ENCODE measurements around the gene NAA38. TPM values are rescaled to one million over a fixed set of nuclear protein-coding genes. Genes with fewer than 3 reads are reported as not detected.

The NAA38 gene
- total RNA-seq (10 to 100 TPM; 22.1 to 63.8 (median 24.9) TPM), polyA plus RNA-seq (100 to 1,000 TPM; 113 to 132 TPM), total RNA-seq (11.0 reads per million, percentile 38 among the genes with 10 or more reads in this experiment)

DNA sequence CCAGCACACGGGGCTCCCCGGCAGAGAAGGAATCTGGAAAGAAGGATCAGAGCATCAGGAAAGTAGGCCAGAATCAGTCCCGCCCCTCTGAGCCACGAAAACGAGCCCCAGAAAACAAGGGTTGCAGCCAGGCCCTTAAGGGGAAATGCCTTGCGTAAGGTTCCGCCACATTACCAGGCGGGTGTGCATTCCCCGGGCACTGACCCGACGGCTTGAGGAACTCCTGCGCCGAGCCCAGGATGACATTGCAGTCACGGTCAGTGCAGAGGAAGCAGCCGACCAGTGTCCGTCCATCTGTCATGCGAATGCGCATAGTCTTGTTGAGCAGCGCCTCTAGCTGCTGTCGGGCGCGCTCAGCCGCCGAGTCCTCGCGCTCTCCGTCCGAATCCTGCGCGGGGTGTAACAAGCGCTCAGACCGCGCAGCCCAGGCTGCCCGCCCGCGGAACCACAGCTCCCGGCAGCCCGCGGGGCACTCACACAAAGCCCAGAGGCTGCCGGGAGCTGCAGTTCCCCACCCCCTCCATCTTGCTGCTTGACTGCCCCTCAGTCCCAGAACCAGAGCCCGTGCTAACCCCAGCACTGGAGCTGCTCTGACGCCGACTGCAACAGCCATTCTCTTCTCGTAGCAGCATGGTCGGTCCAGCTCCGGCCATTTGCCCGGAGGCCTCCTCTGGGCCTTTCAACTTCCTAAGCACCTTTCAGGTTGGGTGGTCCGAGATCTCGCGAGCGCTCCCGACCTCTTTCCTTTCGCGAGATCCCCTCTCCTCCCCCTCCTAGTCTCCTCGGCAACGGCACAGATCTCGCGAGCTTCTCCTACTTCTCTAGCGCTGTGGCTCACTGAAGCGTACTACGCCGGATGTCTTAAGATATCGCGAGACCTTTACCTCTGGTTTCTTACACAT is at the start of gene NAA38:
Gene NAA38, minus strand, starts transcription at position 749 of the 902 bp plus-strand sequence. Its CDS starts 96 bp downstream, at position 653.
- ChIA-PET POLR2A (interaction anchor here (0.6 to 2.9 kb wide), 26 partner anchors 9 to 638 kb away, joined by 3 to 83 read pairs (median 4); partner anchors contain the start of genes CHD3, CNTROB, DLG4 and KDM6B), CTCF (interaction anchor here (0.6 to 1.3 kb wide), 19 partner anchors 10 to 203 kb away, joined by 3 to 10 read pairs (median 3); partner anchors contain the start of genes CNTROB, KDM6B and TRAPPC1)
- Mint-ChIP-seq H3K4me3 (no peak within 1 kb of the TSS), H3K4me1 (peaks cover 0 to 16% (median 6%) of the 10 kb centered on the region in 7 donors), H3K9me3 (no peaks in the 10 kb centered on the region), H3K27ac (no peak within 1 kb of the TSS), H3K36me3 (peaks cover 2 to 9% (median 4%) of the 10 kb centered on the region in 5 donors), H3K27me3 (no peaks in the 10 kb centered on the region)
- H3K36me3 ChIP-seq (ENCODE audit: control insufficient read depth in 2 of 3, insufficient read depth in 3 of 3, low read length in 3 of 3) = peaks cover 0 to 12% (median 5%) of the 10 kb centered on the region in 3 experiments
- no peaks in the 10 kb centered on the region for H3K9me3 ChIP-seq (ENCODE audit: control insufficient read depth in 2 of 3, low read length in 3 of 3)
- peak within 1 kb of the TSS; percentile 70 for H3K4me3 ChIP-seq (ENCODE audit: low read length)
- ATAC-seq (peak; percentile 87), DNase-seq (peak; percentile 81 to 99 (median 97))
- H3K4me1 ChIP-seq (ENCODE audit: control insufficient read depth in 2 of 2, insufficient read depth in 2 of 2, low read length in 2 of 2) = peaks cover 26 to 27% of the 10 kb centered on the region in 2 donors
- H3K27ac ChIP-seq (ENCODE audit: low read depth, low read length) = peak within 1 kb of the TSS; percentile 83
- intact Hi-C loops (cut with micrococcal nuclease) = loop anchor here (1.0 to 5.0 kb wide), 16 partner anchors 13 to 618 kb away; partner anchors contain the start of genes CNTROB (in 2 of the 2), WRAP53 (in 2 of the 2), ALOXE3 (in 1 of the 2) and KDM6B (in 1 of the 2)
- H3K27me3 ChIP-seq (ENCODE audit: control insufficient read depth in 2 of 2, insufficient read depth in 2 of 2, low read length in 2 of 2) = no peaks in the 10 kb centered on the region

GRCh38 chr17:7903154-7904103 is 46.1 kb upstream of the NAA38 start:
- Histone ChIP-seq H3K9me3 (ENCODE audit: control insufficient read depth in 2 of 3, low read length in 3 of 3) (no peaks in the 10 kb centered on the region), H3K27me3 (ENCODE audit: control insufficient read depth in 2 of 2, insufficient read depth in 2 of 2, low read length in 2 of 2) (no peaks in the 10 kb centered on the region), H3K36me3 (ENCODE audit: control insufficient read depth in 2 of 3, insufficient read depth in 3 of 3, low read length in 3 of 3) (peaks cover 55 to 99% (median 74%) of the 10 kb centered on the region in 3 experiments), H3K4me1 (ENCODE audit: control insufficient read depth in 2 of 2, insufficient read depth in 2 of 2, low read length in 2 of 2) (no peaks in the 10 kb centered on the region), H3K27ac (ENCODE audit: low read depth, low read length) (no peak overlapping the region), H3K4me3 (ENCODE audit: low read length) (no peak overlapping the region)
- Mint-ChIP-seq H3K4me3 (no peak overlapping the region), H3K4me1 (peaks cover 0 to 10% (median 0%) of the 10 kb centered on the region in 7 donors), H3K27me3 (no peaks in the 10 kb centered on the region), H3K9me3 (no peaks in the 10 kb centered on the region), H3K36me3 (peaks cover 34 to 80% (median 52%) of the 10 kb centered on the region in 5 donors), H3K27ac (peak overlapping the region in 8 of 9 donors; percentile 5 to 90 (median 56))
- ATAC-seq = no peak
- intact Hi-C loops (cut with micrococcal nuclease) = no loop called here
- ChIA-PET POLR2A (interaction anchor here (1.0 to 1.2 kb wide), 4 partner anchors 9 to 29 kb away, joined by 3 to 9 read pairs (median 4); partner anchors contain the start of genes CNTROB and RNF227), CTCF (interaction anchor here (0.9 kb wide), 1 partner anchor 47 kb away, joined by 3 read pairs; no protein-coding TSS in a partner anchor)
- no peak for DNase-seq

- DNase-seq (peak in 4 of 9 donors; percentile 33 to 42 (median 36)), ATAC-seq (peak; percentile 75)
- Histone ChIP-seq H3K4me1 (ENCODE audit: control insufficient read depth in 2 of 2, insufficient read depth in 2 of 2, low read length in 2 of 2) (no peaks in the 10 kb centered on the region), H3K27me3 (ENCODE audit: control insufficient read depth in 2 of 2, insufficient read depth in 2 of 2, low read length in 2 of 2) (no peaks in the 10 kb centered on the region), H3K9me3 (ENCODE audit: control insufficient read depth in 2 of 3, low read length in 3 of 3) (no peaks in the 10 kb centered on the region), H3K36me3 (ENCODE audit: control insufficient read depth in 2 of 3, insufficient read depth in 3 of 3, low read length in 3 of 3) (peaks cover 59 to 93% (median 62%) of the 10 kb centered on the region in 3 experiments), H3K4me3 (ENCODE audit: low read length) (no peak overlapping the region), H3K27ac (ENCODE audit: low read depth, low read length) (no peak overlapping the region)
- peak overlapping the region in 8 of 9 donors; percentile 0 to 92 (median 78) for H3K27ac Mint-ChIP-seq
- no peaks in the 10 kb centered on the region for H3K9me3 Mint-ChIP-seq
- POLR2A ChIA-PET = interaction anchor here (0.9 to 1.1 kb wide), 3 partner anchors 14 to 34 kb away, joined by 3 to 4 read pairs (median 4); no protein-coding TSS in a partner anchor
- H3K27me3 Mint-ChIP-seq = no peaks in the 10 kb centered on the region
- CTCF ChIA-PET = interaction anchor here (0.7 to 3.1 kb wide), 6 partner anchors 9 to 99 kb away, joined by 3 to 10 read pairs (median 4); partner anchors contain the start of gene CHD3
- intact Hi-C loops (cut with micrococcal nuclease) = loop anchor here (1.0 to 2.0 kb wide), 3 partner anchors 15 to 35 kb away; no protein-coding TSS in a partner anchor
- H3K4me1 Mint-ChIP-seq = peaks cover 8 to 27% (median 15%) of the 10 kb centered on the region in 7 donors
- peaks cover 30 to 80% (median 57%) of the 10 kb centered on the region in 5 donors for H3K36me3 Mint-ChIP-seq
- H3K4me3 Mint-ChIP-seq = no peak overlapping the region
These were observed 40.4 kb upstream of the NAA38 start for GRCh38 chr17:7897773-7898172.

- Histone ChIP-seq H3K4me3 (ENCODE audit: low read length) (no peak overlapping the region), H3K4me1 (ENCODE audit: control insufficient read depth in 2 of 2, insufficient read depth in 2 of 2, low read length in 2 of 2) (no peaks in the 10 kb centered on the region), H3K9me3 (ENCODE audit: control insufficient read depth in 2 of 3, low read length in 3 of 3) (no peaks in the 10 kb centered on the region), H3K27ac (ENCODE audit: low read depth, low read length) (no peak overlapping the region), H3K27me3 (ENCODE audit: control insufficient read depth in 2 of 2, insufficient read depth in 2 of 2, low read length in 2 of 2) (no peaks in the 10 kb centered on the region), H3K36me3 (ENCODE audit: control insufficient read depth in 2 of 3, insufficient read depth in 3 of 3, low read length in 3 of 3) (peaks cover 59 to 92% (median 61%) of the 10 kb centered on the region in 3 experiments)
- peaks cover 30 to 76% (median 54%) of the 10 kb centered on the region in 5 donors for H3K36me3 Mint-ChIP-seq
- ChIA-PET CTCF (interaction anchor here (0.6 to 3.1 kb wide), 4 partner anchors 31 to 93 kb away, joined by 3 to 10 read pairs (median 4); no protein-coding TSS in a partner anchor), POLR2A (interaction anchor here (0.9 to 1.1 kb wide), 3 partner anchors 11 to 34 kb away, joined by 3 to 4 read pairs (median 4); no protein-coding TSS in a partner anchor)
- H3K4me1 Mint-ChIP-seq = peaks cover 8 to 27% (median 16%) of the 10 kb centered on the region in 7 donors
- DNase-seq (no peak), ATAC-seq (no peak)
- no peaks in the 10 kb centered on the region for H3K27me3 Mint-ChIP-seq
- H3K27ac Mint-ChIP-seq = peak overlapping the region in 7 of 9 donors; percentile 0 to 92 (median 77)
- intact Hi-C loops (cut with micrococcal nuclease) = loop anchor here (1.0 kb wide), 2 partner anchors 34 to 35 kb away; no protein-coding TSS in a partner anchor
- H3K9me3 Mint-ChIP-seq = no peaks in the 10 kb centered on the region
- H3K4me3 Mint-ChIP-seq = no peak overlapping the region
These were observed 39.7 kb upstream of the NAA38 start for GRCh38 chr17:7897090-7897489.

GRCh38 chr17:7894866-7895265 is 37.5 kb upstream of the NAA38 start:
- no peak for DNase-seq
- Histone ChIP-seq H3K36me3 (ENCODE audit: control insufficient read depth in 2 of 3, insufficient read depth in 3 of 3, low read length in 3 of 3) (peaks cover 54 to 93% (median 60%) of the 10 kb centered on the region in 3 experiments), H3K4me1 (ENCODE audit: control insufficient read depth in 2 of 2, insufficient read depth in 2 of 2, low read length in 2 of 2) (peaks cover 0 to 1% of the 10 kb centered on the region in 2 donors), H3K27me3 (ENCODE audit: control insufficient read depth in 2 of 2, insufficient read depth in 2 of 2, low read length in 2 of 2) (no peaks in the 10 kb centered on the region), H3K4me3 (ENCODE audit: low read length) (no peak overlapping the region), H3K27ac (ENCODE audit: low read depth, low read length) (peak overlapping the region; percentile 2), H3K9me3 (ENCODE audit: control insufficient read depth in 2 of 3, low read length in 3 of 3) (no peaks in the 10 kb centered on the region)
- Mint-ChIP-seq H3K36me3 (peaks cover 25 to 68% (median 52%) of the 10 kb centered on the region in 5 donors), H3K27me3 (no peaks in the 10 kb centered on the region), H3K4me1 (peaks cover 8 to 33% (median 25%) of the 10 kb centered on the region in 7 donors), H3K9me3 (no peaks in the 10 kb centered on the region), H3K27ac (peak overlapping the region in 7 of 9 donors; percentile 42 to 86 (median 70)), H3K4me3 (peak overlapping the region in 1 of 10 donors; percentile 10)
- intact Hi-C loops (cut with micrococcal nuclease) = loop anchor here in 1 of 2 donors (1.0 kb wide), 1 partner anchor 8 kb away; no protein-coding TSS in a partner anchor
- POLR2A ChIA-PET = interaction anchor here (1.3 kb wide), 2 partner anchors 18 to 28 kb away, joined by 4 to 6 read pairs; no protein-coding TSS in a partner anchor
- CTCF ChIA-PET = interaction anchor here (1.1 to 3.1 kb wide), 3 partner anchors 32 to 95 kb away, joined by 3 to 10 read pairs (median 7); no protein-coding TSS in a partner anchor
- no peak for ATAC-seq

Measured in naive thymus-derived CD4-positive, alpha-beta T cell (primary cell).